ENCODE measurements around the gene RGS9BP.
"Not testable (repeated sequence)": the region's sequence is repeated elsewhere in the genome, so short reads cannot be mapped to it uniquely, and the experiment has no call there.

The RGS9BP gene

GRCh38 chr19:32675720-32676185, at the start of gene RGS9BP:
RGS9BP (plus strand) TSS chr19:32675848; CDS start chr19:32676264, 416 bp downstream.
- peak; percentile 52 for DNase-seq

GRCh38 chr19:32626969-32627368, 48.7 kb upstream of the RGS9BP start:
- no peak for DNase-seq

- DNase-seq: no peak
Observed at GRCh38 chr19:32627714-32628270, 47.9 kb upstream of the RGS9BP start.

GRCh38 chr19:32630338-32630737, 45.3 kb upstream of the RGS9BP start:
- no peak for DNase-seq

GRCh38 chr19:32631381-32631780, 44.3 kb upstream of the RGS9BP start:
- no peak for DNase-seq

GRCh38 chr19:32637480-32637879, 38.2 kb upstream of the RGS9BP start:
- no peak for DNase-seq

GRCh38 chr19:32638625-32639024, 37.0 kb upstream of the RGS9BP start:
- no peak for DNase-seq

GRCh38 chr19:32642771-32643170, 32.9 kb upstream of the RGS9BP start:
- DNase-seq: peak; percentile 37

- no peak for DNase-seq
Observed at GRCh38 chr19:32646556-32646955, 29.1 kb upstream of the RGS9BP start.

- no peak for DNase-seq
Observed at GRCh38 chr19:32647361-32647760, 28.3 kb upstream of the RGS9BP start.

- no peak for DNase-seq
Observed at GRCh38 chr19:32649751-32650150, 25.9 kb upstream of the RGS9BP start.

- DNase-seq: no peak
Observed at GRCh38 chr19:32650671-32651070, 25.0 kb upstream of the RGS9BP start.

GRCh38 chr19:32651729-32652140, 23.9 kb upstream of the RGS9BP start:
- DNase-seq: no peak

- DNase-seq: not testable (repeated sequence)
Observed at GRCh38 chr19:32652331-32652730, 23.3 kb upstream of the RGS9BP start.

GRCh38 chr19:32652894-32653598, 22.6 kb upstream of the RGS9BP start:
- no peak for DNase-seq

GRCh38 chr19:32653599-32653915, 22.1 kb upstream of the RGS9BP start:
- DNase-seq: no peak

GRCh38 chr19:32656379-32656778, 19.3 kb upstream of the RGS9BP start:
- DNase-seq: not testable (repeated sequence)

- DNase-seq: no peak
Observed at GRCh38 chr19:32658075-32658474, 17.6 kb upstream of the RGS9BP start.

- no peak for DNase-seq
Observed at GRCh38 chr19:32658527-32658926, 17.1 kb upstream of the RGS9BP start.

GRCh38 chr19:32661318-32661717, 14.3 kb upstream of the RGS9BP start:
- DNase-seq: no peak

- no peak for DNase-seq
Observed at GRCh38 chr19:32662186-32662585, 13.5 kb upstream of the RGS9BP start.

GRCh38 chr19:32666084-32666483, 9.6 kb upstream of the RGS9BP start:
- DNase-seq: no peak

GRCh38 chr19:32669310-32669709, 6.3 kb upstream of the RGS9BP start:
- no peak for DNase-seq

- DNase-seq: no peak
Observed at GRCh38 chr19:32671883-32672593, 3.6 kb upstream of the RGS9BP start.
